HG03045 (cell line): Measurements from ENCODE around the gene GID8.

ENCODE experiments used
- ATAC-seq: cut with Tn5 transposase; IDR thresholded peaks from one replicate; pipeline ENCODE4 v1.9.1; 2021; ENCODE audit warnings: mild to moderate bottlenecking, moderate library complexity; ENCODE audit not compliant: unreplicated experiment

GID8 gene

DNA sequence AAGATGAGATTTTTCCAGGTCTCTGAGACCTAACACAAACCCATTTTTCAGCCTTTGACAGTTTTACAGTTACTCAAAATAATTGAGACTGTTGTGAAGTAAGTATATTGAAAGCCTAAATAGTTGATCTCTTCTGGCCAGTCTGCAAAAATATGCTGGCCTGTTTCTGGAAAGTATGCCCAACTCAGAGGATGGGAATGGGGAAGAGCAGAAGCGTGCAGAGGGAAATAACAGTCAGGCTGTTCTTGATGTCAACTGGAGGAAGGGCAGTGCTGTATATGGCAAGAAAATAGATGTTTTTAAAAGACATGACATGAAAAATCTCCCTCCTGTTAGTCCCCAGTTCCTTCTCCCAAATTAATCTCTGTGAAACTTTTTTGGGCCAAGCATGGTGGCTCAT is 3.8 kb downstream of the GID8 start:
- no peak for ATAC-seq

DNA sequence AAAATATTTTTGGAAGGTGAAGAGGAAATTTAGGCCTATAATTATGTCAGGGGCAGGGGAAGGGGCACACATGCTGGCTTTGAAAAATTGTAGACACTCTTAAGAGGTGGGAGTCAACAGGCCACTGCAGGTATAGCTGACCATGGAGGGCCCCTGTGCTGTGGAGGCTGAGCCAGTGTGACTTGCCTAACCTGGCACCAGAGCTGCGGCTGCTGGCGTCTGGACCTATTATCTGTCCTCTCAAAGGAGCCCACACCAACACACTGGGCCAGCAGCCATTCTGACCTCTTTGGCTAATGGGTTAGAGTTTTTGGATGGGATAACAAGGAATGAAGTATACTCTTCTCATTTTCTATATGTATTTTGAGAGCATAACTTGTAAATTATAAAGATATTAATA is 4.5 kb downstream of the GID8 start:
- ATAC-seq, result no peak

DNA sequence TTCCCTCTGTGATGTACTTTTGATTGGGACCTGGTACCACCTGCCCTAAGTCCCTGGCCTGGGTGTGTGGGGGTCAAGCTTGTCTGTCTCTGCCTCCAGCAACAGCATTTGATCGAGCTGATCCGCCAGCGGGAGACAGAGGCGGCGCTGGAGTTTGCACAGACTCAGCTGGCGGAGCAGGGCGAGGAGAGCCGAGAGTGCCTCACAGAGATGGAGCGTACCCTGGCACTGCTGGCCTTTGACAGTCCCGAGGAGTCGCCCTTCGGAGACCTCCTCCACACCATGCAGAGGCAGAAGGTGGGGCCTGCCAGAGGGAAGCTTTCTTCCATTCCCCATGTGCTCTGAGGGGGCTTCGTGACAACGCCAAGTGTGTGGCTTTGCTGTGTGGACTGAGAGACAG is 5.4 kb downstream of the GID8 start:
- ATAC-seq, result no peak

DNA sequence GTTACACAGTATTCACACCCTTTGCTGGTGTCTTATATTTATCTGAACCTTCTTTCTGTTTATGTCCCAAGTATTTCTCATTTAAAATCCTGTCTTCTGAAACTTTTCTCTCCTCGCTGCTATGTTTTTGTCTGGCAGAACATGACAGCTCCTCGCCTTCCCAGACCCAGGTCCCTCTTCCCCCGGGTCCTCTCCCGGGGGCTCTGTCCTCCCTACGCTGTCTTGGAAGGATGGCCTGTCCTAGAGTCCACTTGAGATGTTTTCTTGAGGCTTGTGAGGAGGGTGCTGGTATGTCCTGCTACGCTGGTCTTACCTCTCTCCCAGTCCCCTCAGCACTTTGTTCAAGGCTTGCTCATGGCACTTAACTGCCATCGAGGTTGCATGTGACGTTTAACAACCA is 6.2 kb downstream of the GID8 start:
- ATAC-seq, result no peak

DNA sequence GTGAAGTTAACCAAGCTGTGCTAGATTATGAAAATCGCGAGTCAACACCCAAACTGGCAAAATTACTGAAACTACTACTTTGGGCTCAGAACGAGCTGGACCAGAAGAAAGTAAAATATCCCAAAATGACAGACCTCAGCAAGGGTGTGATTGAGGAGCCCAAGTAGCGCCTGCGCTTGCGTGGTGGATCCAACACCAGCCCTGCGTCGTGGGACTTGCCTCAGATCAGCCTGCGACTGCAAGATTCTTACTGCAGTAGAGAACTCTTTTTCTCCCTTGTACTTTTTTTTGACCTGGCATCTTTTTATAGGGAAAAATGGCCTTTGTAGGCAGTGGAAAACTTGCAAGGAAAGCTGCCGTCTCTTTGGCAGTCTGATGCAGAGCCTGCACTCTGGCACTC is 6.8 kb downstream of the GID8 start:
- ATAC-seq, result no peak

DNA sequence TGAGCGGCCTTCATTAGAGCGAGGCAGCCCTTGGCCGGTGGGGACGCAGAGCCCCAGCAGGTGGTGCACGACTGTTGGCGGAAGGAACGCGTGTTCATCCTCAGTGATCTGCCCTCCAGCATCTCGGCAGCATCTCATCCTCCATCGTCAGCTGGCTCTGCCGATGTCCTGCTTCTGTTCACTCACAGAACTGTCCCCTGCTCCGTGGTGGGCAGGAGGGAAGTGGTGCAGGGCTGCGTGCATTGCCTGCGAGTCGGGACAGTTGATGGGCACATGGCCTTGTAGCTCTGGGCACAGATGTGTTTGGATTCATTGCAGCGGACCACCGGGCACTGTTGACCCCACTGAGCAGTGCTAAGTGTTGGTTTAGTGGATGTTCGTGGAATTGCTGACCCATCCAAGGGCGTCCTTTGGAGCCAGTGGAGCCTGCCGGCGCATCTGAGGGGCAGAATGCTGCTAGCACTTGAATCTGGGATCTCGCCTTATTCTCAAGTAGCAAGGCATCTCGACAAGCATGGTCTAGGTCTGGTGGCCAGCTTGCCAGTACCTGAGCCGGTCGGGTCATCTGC is 7.9 kb downstream of the GID8 start:
- no peak for ATAC-seq

DNA sequence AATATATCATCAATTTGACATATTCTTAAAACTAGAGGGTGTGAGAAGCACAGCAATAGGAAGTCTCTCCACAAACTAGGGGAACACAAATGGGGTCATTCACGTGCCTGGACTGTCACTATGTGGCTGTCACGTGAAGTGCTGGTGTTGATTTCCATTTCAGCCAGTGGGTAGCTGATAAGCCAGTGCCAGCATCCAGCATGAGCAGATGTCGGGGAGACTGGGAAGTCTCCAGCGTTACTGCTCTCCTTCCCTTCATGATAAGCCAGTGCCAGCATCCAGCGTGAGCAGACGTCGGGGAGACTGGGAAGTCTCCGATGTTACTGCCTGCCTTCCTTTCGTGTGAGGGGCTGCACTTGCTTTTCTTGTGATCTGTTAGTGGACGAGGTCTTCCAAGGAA is 9.0 kb downstream of the GID8 start:
- no peak for ATAC-seq

DNA sequence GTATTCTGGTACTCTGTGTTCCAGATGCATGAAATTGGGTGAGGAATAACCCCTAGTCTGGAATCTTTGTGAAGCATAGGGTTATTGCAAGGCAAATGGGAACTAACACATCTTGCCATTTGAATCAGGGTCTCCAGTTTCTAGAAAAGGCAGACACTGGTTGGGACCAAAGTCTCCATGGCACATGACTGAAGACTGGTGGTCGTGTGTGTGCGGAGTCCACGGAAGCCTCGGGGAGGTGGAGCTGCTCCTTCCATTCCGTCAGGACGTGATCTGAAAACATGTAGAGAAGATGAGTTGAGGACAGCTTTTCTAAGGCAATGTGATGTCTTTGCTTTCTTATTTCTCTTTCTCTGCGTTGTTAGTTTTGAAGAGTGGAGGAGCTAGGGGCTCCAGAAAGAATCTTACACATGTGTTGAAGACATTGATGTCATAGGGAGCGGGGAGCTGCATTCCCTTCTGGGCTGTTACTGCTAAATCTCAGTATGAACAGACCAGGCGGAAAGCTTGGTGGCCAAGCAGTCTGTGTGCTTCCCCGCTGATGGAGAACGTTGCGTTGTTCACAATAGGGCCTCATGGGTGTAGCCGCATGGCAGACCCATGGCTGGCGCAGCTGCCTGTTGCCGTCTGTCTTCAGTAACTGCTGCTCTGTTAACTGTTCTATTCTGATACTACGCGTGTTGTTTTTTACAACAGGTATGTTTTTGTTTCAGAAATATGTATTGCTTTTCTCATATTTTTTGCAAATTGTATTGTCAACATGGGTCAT is 9.8 kb downstream of the GID8 start:
- no peak for ATAC-seq

DNA sequence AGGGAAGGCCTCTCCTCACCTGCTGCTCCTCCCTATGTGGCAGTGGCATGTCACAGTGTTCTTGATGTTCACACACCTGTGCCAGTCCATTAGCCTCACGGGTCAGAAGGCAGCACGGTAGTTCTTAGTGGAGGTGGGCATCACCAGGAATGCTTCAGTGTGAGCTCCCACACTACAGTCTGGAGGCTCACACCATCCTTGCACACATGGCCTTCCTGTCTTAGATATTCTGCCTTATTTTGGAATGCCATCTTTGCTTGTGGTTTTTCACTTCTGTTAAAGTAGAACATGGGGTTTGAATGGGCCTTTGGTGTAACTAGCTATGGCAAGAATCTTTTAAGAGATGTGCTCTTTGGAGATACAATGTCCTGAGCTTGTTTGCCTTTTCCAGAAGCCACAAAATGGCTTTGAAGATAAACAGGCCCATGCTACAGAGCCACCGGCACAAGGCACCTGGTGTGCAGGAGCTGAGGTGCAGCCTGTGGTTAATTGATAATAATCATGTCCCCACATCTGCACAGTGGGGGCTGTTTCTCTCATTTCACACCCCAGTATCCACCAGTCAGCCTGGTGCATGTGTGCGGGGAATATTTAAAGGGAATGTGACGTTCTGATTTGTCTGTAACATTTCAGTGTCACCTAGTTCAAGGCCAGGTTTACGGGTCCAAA is 11.3 kb downstream of the GID8 start:
- no peak for ATAC-seq

DNA sequence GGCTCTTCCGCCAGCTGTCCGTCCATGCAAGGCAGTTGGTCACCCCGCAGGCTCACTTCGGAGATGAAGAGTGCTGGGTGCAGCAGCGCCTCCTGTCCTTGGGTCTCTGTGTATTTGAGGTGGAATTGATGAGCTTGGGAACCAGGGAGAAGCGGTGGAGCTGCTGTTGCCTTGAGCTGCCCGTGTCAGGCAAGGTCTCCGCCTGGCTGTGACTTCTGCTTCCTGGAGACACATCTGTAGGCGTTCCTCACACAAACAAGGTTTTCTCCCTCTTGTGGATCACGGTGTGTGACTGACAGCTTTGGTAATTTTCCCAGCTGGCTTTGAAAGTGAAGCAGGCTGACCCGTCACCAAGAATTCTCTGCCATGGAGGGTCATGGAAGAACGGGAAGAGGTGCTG is 12.0 kb downstream of the GID8 start:
- no peak for ATAC-seq

DNA sequence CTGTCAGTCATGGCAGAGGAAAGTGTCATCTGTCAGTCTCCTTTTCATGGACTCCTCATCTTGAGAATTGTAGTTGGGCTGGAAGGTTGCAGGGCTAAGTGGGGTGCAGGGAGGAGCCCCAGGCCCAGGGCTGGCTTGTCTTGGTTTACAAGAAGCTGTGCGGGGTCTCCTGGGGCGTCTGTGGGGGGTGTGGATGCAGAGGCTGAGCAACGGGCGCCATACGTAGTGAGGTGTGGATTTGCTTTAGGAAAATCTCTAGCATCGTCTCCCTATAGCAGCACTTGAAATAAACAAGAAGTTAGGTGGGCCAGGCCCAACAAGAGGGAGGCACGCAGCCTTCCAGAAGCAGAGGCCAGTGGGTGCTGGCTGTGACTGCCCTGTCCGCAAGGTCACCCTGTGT is 12.8 kb downstream of the GID8 start:
- ATAC-seq, result no peak

DNA sequence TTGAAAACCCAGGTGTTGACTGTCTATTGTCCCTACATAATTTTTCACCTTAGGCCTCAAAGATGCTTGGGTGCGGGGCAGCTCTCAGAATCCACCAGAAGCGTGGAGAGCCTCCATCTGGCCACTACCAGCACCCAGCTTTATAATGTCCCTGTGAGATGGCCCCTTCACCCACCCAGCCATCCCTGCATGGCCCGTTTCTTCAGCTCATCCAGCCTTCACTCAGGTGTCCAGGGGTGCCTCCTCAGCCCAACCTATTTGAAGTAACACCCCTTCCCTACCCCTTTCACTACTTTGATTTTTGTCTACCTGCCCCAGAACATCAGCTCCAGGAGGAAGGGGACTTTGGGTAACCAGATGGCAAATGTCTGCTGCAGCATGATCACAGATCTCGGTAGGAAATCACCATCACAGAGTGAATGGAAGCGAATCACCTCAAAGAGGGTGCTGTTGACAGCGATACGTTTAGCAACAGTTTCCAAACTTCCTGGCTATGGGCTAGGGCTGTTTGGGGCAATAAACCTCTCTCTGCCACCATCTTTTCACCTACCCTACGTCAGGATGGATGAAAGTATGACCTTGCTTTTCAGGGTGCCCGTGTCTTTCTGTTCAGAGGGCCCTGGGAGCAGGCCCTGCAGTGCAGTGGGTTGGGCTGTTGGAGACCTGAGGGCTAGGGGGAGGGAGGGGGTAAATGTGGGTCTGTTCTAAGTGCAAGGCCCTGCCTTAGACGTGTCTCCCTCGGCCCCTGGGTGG is 13.4 kb downstream of the GID8 start:
- no peak for ATAC-seq

DNA sequence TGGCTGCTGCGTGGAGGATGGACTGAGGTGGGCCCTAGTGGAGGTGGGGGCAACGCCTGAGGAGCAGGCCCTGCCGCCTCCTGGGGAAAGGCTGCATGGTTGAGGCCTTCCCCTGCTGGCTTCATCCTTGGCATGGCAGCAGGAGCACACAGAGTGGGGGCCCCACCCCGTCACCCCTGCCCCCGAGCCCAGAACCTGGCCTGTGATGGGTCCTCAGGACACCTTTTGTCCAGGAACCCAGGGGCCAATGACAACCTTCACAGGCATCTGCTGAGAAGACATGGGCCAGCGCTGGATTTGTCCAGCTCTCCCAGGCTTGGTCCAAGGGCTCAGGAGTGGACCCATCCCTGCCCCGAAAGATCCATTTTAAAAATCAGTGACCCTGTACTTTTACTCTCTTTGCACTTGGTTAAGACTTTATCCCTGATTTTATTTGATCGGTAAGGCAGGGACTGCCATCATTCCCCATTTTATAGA is 14.0 kb downstream of the GID8 start:
- ATAC-seq, result no peak

DNA sequence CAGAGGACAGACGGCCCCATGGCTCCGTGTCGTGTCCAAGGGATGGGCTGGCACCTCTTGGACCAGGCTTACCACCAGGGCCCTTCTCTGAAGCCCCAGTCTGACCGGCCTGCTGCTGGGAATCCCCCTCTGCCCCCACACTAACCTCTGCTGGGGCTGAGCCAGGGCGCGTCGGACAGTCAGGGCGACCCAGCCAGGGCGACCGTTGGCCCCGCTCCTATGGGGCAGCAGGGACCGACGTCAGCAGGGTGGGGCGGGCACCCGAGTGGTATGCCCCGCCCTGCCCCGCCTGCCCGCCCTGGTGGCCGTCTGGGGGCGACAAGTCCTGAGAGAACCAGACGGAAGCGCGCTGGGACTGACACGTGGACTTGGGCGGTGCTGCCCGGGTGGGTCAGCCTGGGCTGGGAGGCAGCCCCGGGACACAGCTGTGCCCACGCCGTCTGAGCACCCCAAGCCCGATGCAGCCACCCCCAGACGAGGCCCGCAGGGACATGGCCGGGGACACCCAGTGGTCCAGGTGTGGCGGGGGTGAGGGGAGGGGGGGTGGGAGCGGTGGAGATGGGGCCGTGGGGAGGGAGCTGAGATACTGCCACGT is 14.5 kb downstream of the GID8 start, which contains the start of gene SLC17A9:
SLC17A9 (plus strand) TSS at position 337 of the 595 bp plus-strand sequence; CDS start at position 459, 122 bp downstream.
- peak; percentile 60 for ATAC-seq

DNA sequence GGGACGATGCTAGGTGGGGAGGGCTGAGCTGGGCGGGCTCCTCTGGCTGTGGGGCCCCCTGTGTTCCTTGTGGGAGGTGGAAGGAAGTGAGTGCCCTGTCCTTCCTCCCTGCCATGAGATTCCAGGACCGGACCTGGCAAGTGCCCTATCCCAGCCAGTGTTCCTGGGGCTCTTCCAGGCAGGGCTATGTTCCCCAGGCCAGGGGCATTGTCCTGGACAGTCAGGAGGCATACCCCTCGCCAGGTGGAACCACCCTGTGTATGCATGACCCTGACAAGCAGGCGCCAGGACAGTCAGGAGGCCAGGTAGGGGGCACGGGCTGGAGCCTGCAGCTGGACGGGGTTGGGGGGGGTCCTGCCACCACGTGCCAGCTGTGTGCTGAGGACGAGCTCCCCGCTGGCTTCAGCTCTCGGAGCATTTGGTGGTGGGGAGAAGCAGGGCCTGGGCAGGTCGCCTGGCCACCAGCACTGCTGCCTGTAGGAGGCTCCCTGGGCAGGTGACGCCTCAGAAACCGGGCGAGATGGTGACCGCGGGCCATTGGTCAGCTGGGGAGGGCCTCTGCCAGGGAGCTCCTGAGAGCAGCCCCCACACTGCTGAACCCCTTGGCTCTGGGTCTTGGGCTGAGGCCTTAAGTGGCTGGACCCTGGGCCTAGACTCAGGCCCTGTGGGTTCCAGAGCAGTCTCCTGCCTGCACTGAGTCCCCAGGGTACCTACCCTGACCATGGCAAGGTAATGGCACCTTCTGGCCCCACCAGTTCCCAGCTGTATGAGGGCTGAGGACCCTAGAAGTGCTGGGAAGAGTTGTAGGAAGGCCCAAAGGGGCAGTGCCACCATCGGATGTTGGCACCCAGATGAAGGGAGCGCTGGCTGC is 15.3 kb downstream of the GID8 start:
- no peak for ATAC-seq

DNA sequence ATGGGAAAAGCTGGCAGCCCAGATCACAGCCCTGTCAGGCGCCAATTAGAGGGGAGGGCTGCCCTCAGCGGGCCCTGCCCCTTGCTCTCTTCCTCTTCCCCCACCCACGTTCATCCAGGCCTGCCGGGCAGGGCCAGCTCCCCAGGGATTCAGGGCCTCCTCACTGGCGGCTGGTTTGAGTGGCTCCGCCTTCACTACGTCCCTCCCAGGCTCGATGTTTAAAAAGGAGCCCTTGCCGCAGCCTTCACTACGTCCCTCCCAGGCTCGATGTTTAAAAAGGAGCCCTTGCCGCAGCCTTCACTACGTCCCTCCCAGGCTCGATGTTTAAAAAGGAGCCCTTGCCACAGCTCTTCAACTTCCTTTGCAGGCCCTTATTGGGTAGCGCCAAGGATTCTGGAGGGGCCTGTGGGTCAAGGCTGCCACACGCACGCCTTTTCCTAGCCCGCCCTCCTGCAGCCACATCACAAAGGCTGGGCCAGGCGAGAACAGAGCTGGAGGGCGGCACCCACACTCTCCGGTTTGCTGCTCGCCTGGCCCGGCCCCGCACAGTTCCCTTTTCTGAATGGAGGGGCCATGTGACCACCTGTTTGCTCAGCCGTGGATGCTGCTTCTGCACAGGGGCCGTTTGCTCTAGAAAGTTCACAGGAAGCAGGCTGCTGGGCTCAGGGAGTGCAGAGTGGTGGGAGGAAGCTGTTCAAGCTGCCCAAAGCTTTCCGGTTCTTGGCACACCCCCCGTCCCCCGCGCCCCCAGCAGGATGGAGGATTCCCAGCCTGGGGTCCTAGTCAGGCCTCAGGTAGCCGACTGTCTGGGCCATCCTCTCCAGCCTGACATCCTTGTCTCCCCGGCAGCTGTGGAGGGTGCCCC is 16.1 kb downstream of the GID8 start:
- peak; percentile 71 for ATAC-seq

DNA sequence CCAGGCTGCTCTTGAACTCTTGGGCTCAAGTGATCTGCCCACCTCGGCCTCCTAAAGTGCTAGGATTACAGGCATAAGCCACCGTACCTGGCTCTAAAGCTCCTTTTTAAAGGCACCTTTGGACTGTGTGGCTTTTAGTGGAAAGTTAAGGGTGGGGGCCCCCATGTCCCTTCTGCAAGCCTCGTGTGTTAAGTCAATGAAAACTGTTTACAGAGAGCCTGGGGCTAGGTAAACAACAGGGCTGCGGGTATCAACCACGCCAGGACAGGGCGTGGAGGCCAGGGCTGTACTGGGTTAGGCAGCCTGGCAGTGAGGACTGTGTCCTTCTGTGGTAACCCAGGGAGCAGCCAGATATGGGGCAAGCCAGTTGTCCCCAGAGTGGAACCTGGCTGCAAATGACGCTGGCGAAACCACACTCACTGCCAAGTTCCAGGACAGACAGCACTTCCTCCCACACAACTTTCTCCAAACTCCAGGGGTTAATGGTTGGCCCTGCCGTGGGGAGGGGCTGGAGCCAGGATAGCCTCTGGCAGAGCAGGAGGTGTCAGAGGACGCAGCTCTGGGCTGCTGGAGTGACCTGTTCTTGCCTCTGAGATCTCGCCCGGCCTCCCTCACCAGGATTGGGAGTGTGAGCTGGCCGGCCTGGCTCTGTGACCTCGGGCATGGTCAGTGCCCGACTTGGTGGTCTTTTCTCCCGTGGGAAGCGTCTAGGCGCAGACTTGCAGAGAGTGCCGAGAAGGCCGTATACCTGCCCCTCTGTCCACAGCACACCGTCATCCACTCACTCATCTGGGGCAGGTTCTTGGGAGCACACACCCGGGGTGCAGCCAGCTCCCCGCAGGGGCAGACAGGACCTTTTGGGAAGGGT is 17.8 kb downstream of the GID8 start:
- ATAC-seq, result no peak
